ENCODE data around the gene CDH23.

The CDH23 gene

GRCh38 chr10:71741029-71741428 lies 344.3 kb downstream of the CDH23 start:
- Mint-ChIP-seq H3K36me3 (ENCODE audit: low read depth) (no peaks in the 10 kb centered on the region), H3K4me1 (peaks cover 10% of the 10 kb centered on the region), H3K27ac (no peak overlapping the region), H3K27me3 (ENCODE audit: low read depth, poor library complexity) (peaks cover 12% of the 10 kb centered on the region), H3K9me3 (no peaks in the 10 kb centered on the region), H3K4me3 (no peak overlapping the region)
- no peak for DNase-seq
- TF ChIP-seq CTCF (IDR thresholded peaks at IDR 0.05) = no peak

- no peak for DNase-seq
- Mint-ChIP-seq H3K36me3 (ENCODE audit: low read depth) (no peaks in the 10 kb centered on the region), H3K27ac (no peak overlapping the region), H3K27me3 (ENCODE audit: low read depth, poor library complexity) (peaks cover 12% of the 10 kb centered on the region), H3K9me3 (no peaks in the 10 kb centered on the region), H3K4me1 (peaks cover 13% of the 10 kb centered on the region), H3K4me3 (no peak overlapping the region)
- TF ChIP-seq CTCF (IDR thresholded peaks at IDR 0.05) = no peak
Observed at GRCh38 chr10:71741671-71742070, 345.0 kb downstream of the CDH23 start.

- no peak overlapping the region for H3K27ac Mint-ChIP-seq
- no peak for DNase-seq
- peaks cover 20% of the 10 kb centered on the region for H3K4me1 Mint-ChIP-seq
- no peak for TF ChIP-seq CTCF (IDR thresholded peaks at IDR 0.05)
- H3K4me3 Mint-ChIP-seq = no peak overlapping the region
- no peaks in the 10 kb centered on the region for H3K9me3 Mint-ChIP-seq
- H3K36me3 Mint-ChIP-seq (ENCODE audit: low read depth) = no peaks in the 10 kb centered on the region
- H3K27me3 Mint-ChIP-seq (ENCODE audit: low read depth, poor library complexity) = peaks cover 12% of the 10 kb centered on the region
Observed at GRCh38 chr10:71742301-71743088, 345.8 kb downstream of the CDH23 start.

- no peak for DNase-seq
- Mint-ChIP-seq H3K27me3 (ENCODE audit: low read depth, poor library complexity) (peaks cover 12% of the 10 kb centered on the region), H3K27ac (no peak overlapping the region), H3K9me3 (no peaks in the 10 kb centered on the region), H3K36me3 (ENCODE audit: low read depth) (no peaks in the 10 kb centered on the region), H3K4me1 (peaks cover 28% of the 10 kb centered on the region), H3K4me3 (no peak overlapping the region)
- TF ChIP-seq CTCF (IDR thresholded peaks at IDR 0.05) = no peak
Observed at GRCh38 chr10:71743089-71743838, 346.5 kb downstream of the CDH23 start.

GRCh38 chr10:71743866-71744265 lies 347.1 kb downstream of the CDH23 start:
- H3K4me1 Mint-ChIP-seq = peaks cover 34% of the 10 kb centered on the region
- H3K9me3 Mint-ChIP-seq = no peaks in the 10 kb centered on the region
- H3K27ac Mint-ChIP-seq = no peak overlapping the region
- TF ChIP-seq CTCF (IDR thresholded peaks at IDR 0.05) = no peak
- H3K27me3 Mint-ChIP-seq (ENCODE audit: low read depth, poor library complexity) = peaks cover 9% of the 10 kb centered on the region
- H3K4me3 Mint-ChIP-seq = no peak overlapping the region
- DNase-seq = no peak
- H3K36me3 Mint-ChIP-seq (ENCODE audit: low read depth) = no peaks in the 10 kb centered on the region
